HCT116 (cell line): ENCODE measurements around the gene PSMB4. TPM values are rescaled to one million over a fixed set of nuclear protein-coding genes. Genes with fewer than 3 reads are reported as not detected.

Experiments used
- ATAC-seq: fragments of 200-7000 bp; cut with Tn5 transposase; 2 replicates; pipeline ENCODE4 v1.9.1; 2020; ENCODE audit warnings: mild to moderate bottlenecking, moderate library complexity
- BruUV-seq: library from RNA; stranded (reverse); fragments of 400-500 nt; replicated peaks from 2 replicates; lab custom pipeline; 2021; lab: Mats Ljungman, UMichigan
- CTCF ChIA-PET: fragments of 300-600 bp; sonication (Branson Sonifier 250); formaldehyde crosslinking; loops from one replicate; lab custom pipeline; 2021; ENCODE audit warnings: antibody characterized with exemption; lab: Charles Lee
- POLR2A ChIA-PET: fragments of 300-600, 350-600 bp; sonication (Branson Sonifier 250); formaldehyde crosslinking; loops from one replicate; lab custom pipeline; 2021; ENCODE audit warnings: antibody characterized with exemption; lab: Charles Lee
- RAD21 ChIA-PET, 2 experiments: fragments of 300-600 bp; sonication (Branson Sonifier 250); formaldehyde crosslinking; loops; one replicate each; lab custom pipeline; 2023; ENCODE audit warnings: low total read pairs in 2 of 2; ENCODE audit not compliant: uncharacterized antibody in 2 of 2, unreplicated experiment in 2 of 2, low non-redundant PET in 1 of 2; lab: Charles Lee
- DNase-seq: peaks from one replicate; pipeline ENCODE4 v3.0.0-alpha.2; 2010; ENCODE audit warnings: low read depth, low spot score
- H2AFZ ChIP-seq: fragments of 200-600 bp; shearing (Covaris generic), sonication (generic); 2 replicates; pipeline ENCODE4 v1.6.1; 2017; ENCODE audit warnings: low read depth, mixed run types, mixed read lengths, antibody characterized with exemption, low read length; ENCODE audit not compliant: poor library complexity, severe bottlenecking
- H3K27ac ChIP-seq: 2 replicates; pipeline ENCODE4 v1.5.1; 2012; ENCODE audit warnings: low read depth, low read length
- H3K27me3 ChIP-seq: fragments of 200-600 bp; sonication (generic); 2 replicates; pipeline ENCODE4 v1.6.1; 2016; ENCODE audit warnings: mixed run types, low read length, mixed read lengths; ENCODE audit not compliant: insufficient read depth
- H3K36me3 ChIP-seq, 2 experiments: fragments of 200-500 bp in 1 of 2; fragments of 200-600 bp in 1 of 2; sonication (Bioruptor generic) in 1 of 2; sonication (generic) in 1 of 2; 2 replicates each; pipeline versions ENCODE4 v1.5.1 to v1.6.1; 2014 to 2016; ENCODE audit warnings: low read length in 2 of 2, inconsistent platforms in 1 of 2, mixed read lengths in 1 of 2, mixed run types in 1 of 2; ENCODE audit not compliant: insufficient read depth in 2 of 2, control insufficient read depth in 1 of 2
- H3K4me1 ChIP-seq, 2 experiments: fragments of 200-600 bp in 1 of 2; sonication (generic) in 1 of 2; 2 replicates each; pipeline versions ENCODE4 v1.5.1 to v1.6.1; 2012 to 2017; ENCODE audit warnings: low read length in 2 of 2, inconsistent platforms in 1 of 2, mild to moderate bottlenecking in 1 of 2, mixed read lengths in 1 of 2, mixed run types in 1 of 2, moderate library complexity in 1 of 2; ENCODE audit not compliant: insufficient read depth in 2 of 2, control insufficient read depth in 1 of 2
- H3K4me2 ChIP-seq: fragments of 200-600 bp; sonication (generic); 2 replicates; pipeline ENCODE4 v1.6.1; 2017; ENCODE audit warnings: mixed run types, low read length, mixed read lengths
- H3K4me3 ChIP-seq, 2 experiments: fragments of 200-600 bp in 1 of 2; sonication (generic) in 1 of 2; replicated peaks in 1 of 2; 2 replicates each; pipeline ENCODE4 v1.5.1; 2011 to 2016; ENCODE audit warnings: low read length in 2 of 2, control low read depth in 1 of 2, low read depth in 1 of 2, mild to moderate bottlenecking in 1 of 2, mixed read lengths in 1 of 2, mixed run types in 1 of 2
- H3K79me2 ChIP-seq: fragments of 200-600 bp; sonication (generic); 2 replicates; pipeline ENCODE4 v1.6.1; 2017; ENCODE audit warnings: mild to moderate bottlenecking, mixed run types, low read length, moderate library complexity, mixed read lengths; ENCODE audit not compliant: insufficient read depth
- H3K9ac ChIP-seq: fragments of 200-600 bp; sonication (generic); 2 replicates; pipeline ENCODE4 v1.6.1; 2016; ENCODE audit warnings: low read length, mixed read lengths
- H3K9me2 ChIP-seq: fragments of 200-600 bp; sonication (generic), shearing (Covaris generic); 2 replicates; pipeline ENCODE4 v1.6.1; 2017; ENCODE audit warnings: mixed run types, mild to moderate bottlenecking, moderate library complexity; ENCODE audit not compliant: insufficient read depth
- H3K9me3 ChIP-seq, 2 experiments: fragments of 200-500 bp in 1 of 2; fragments of 200-600 bp in 1 of 2; sonication (Bioruptor generic) in 1 of 2; sonication (generic) in 1 of 2; 2 replicates each; pipeline ENCODE4 v1.6.1; 2014 to 2017; ENCODE audit warnings: low read length in 2 of 2, mixed read lengths in 2 of 2, inconsistent platforms in 1 of 2, low read depth in 1 of 2, mild to moderate bottlenecking in 1 of 2, mixed run types in 1 of 2, moderate library complexity in 1 of 2; ENCODE audit not compliant: control insufficient read depth in 1 of 2, insufficient read depth in 1 of 2
- H4K20me1 ChIP-seq: fragments of 200-600 bp; sonication (generic), shearing (Covaris generic); 2 replicates; pipeline ENCODE4 v1.6.1; 2017; ENCODE audit warnings: mixed run types, mild to moderate bottlenecking, moderate library complexity; ENCODE audit not compliant: insufficient read depth
- CBX3 ChIP-seq: IDR thresholded peaks from 2 replicates; pipeline ENCODE4 v1.6.1; 2012; ENCODE audit warnings: low read depth
- CEBPB ChIP-seq: IDR thresholded peaks from 2 replicates; pipeline ENCODE4 v1.6.1; 2012; ENCODE audit warnings: low read depth
- ELF1 ChIP-seq: IDR thresholded peaks from 2 replicates; pipeline ENCODE4 v1.6.1; 2012; ENCODE audit warnings: low read depth, borderline replicate concordance
- EZH2 ChIP-seq: fragments of 200-600 bp; sonication (generic); IDR thresholded peaks from 2 replicates; pipeline ENCODE4 v1.6.1; 2017; ENCODE audit warnings: antibody characterized with exemption, mixed run types
- EZH2phosphoT487 ChIP-seq: fragments of 200-600 bp; IDR thresholded peaks from 2 replicates; pipeline ENCODE4 v1.6.1; 2018; ENCODE audit warnings: antibody characterized with exemption, borderline replicate concordance
- POLR2A ChIP-seq: IDR thresholded peaks from 2 replicates; pipeline ENCODE4 v1.7.0; 2011; ENCODE audit warnings: borderline replicate concordance; ENCODE audit not compliant: insufficient read depth, insufficient read length; ENCODE audit errors: extremely low read depth
- REST ChIP-seq: IDR thresholded peaks from 2 replicates; pipeline ENCODE4 v1.6.1; 2012; ENCODE audit warnings: low read depth
- SP1 ChIP-seq: IDR thresholded peaks from 2 replicates; pipeline ENCODE4 v1.6.1; 2012; ENCODE audit warnings: low read depth
- TCF7L2 ChIP-seq: IDR thresholded peaks from 2 replicates; pipeline ENCODE4 v1.7.0; 2011; ENCODE audit warnings: borderline replicate concordance, inconsistent platforms; ENCODE audit not compliant: insufficient read depth, insufficient read length; ENCODE audit errors: extremely low read depth
- YY1 ChIP-seq: IDR thresholded peaks from 2 replicates; pipeline ENCODE4 v1.6.1; 2011; ENCODE audit warnings: low read length, low read depth, moderate library complexity, mild to moderate bottlenecking; ENCODE audit not compliant: insufficient replicate concordance; ENCODE audit errors: extremely low read depth
- ZNF274 ChIP-seq: fragments of 200-500 bp; sonication (Bioruptor generic); IDR thresholded peaks from 2 replicates; pipeline ENCODE4 v1.6.1; 2014; ENCODE audit warnings: mild to moderate bottlenecking, low read depth, low read length, inconsistent platforms
- intact Hi-C: fragments of 100-400 bp; cut with micrococcal nuclease; formaldehyde crosslinking; loops from 2 replicates; pipeline ENCODE4 v1.10.0; 2022
- total RNA-seq: library from RNA; stranded (reverse); gene quantifications from one replicate; pipeline ENCODE4 v1.2.1, GENCODE V29; 2021; ENCODE audit not compliant: unreplicated experiment
- TF ChIP-seq, protein P1 (sequence below): IDR thresholded peaks from 2 replicates; pipeline ENCODE4 v1.6.1; 2011; ENCODE audit warnings: mild to moderate bottlenecking, low read length, moderate library complexity; ENCODE audit not compliant: insufficient replicate concordance; ENCODE audit errors: extremely low read depth
- TF ChIP-seq, protein P2 (sequence below): IDR thresholded peaks from 2 replicates; pipeline ENCODE4 v1.6.1; 2012

The PSMB4 gene
- total RNA-seq, 1 experiment from 2014 or later: 341 TPM

DNA sequence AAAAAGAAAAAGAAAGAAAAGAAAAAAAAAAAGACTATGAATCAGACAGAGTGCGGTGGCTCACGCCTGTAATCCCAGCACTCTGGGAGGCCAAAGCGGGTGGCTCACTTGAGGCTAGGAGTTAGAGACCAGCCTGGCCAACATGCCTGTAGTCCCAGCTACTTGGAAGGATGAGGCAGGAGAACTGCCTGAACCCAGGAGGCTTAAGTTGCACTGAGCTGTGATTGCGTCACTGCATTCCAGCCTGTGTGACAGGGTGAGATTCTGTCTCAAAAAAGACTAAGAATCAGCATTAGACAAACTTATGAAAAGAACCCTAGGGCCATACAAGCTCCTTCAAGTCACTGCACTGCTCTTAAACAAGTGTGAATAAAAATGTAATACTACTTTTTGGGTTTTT is 16.9 kb downstream of the PSMB4 start:
- Histone ChIP-seq H3K36me3 (peaks cover 19 to 29% of the 10 kb centered on the region in 2 experiments), H3K4me3 (no peak overlapping the region), H3K79me2 (no peaks in the 10 kb centered on the region), H2AFZ (no peak overlapping the region), H3K4me2 (no peak overlapping the region), H3K4me1 (no peaks in the 10 kb centered on the region), H3K9ac (no peak overlapping the region), H3K27me3 (no peaks in the 10 kb centered on the region), H4K20me1 (no peaks in the 10 kb centered on the region), H3K9me3 (no peaks in the 10 kb centered on the region), H3K27ac (no peak overlapping the region), H3K9me2 (no peaks in the 10 kb centered on the region)
- intact Hi-C loops: no loop called here
- no peak for ATAC-seq
- RAD21 ChIA-PET: interaction anchor here in 1 of 2 experiments (0.7 kb wide), 1 partner anchor 115 kb away, joined by 3 read pairs; no protein-coding TSS in a partner anchor
- TF ChIP-seq EZH2 (no peak), REST (no peak), EZH2phosphoT487 (no peak), SP1 (no peak), CEBPB (no peak), CBX3 (no peak), TCF7L2 (no peak), POLR2A (no peak), ZNF274 (no peak), YY1 (no peak), ELF1 (no peak)
- TF ChIP-seq, protein P1, sequence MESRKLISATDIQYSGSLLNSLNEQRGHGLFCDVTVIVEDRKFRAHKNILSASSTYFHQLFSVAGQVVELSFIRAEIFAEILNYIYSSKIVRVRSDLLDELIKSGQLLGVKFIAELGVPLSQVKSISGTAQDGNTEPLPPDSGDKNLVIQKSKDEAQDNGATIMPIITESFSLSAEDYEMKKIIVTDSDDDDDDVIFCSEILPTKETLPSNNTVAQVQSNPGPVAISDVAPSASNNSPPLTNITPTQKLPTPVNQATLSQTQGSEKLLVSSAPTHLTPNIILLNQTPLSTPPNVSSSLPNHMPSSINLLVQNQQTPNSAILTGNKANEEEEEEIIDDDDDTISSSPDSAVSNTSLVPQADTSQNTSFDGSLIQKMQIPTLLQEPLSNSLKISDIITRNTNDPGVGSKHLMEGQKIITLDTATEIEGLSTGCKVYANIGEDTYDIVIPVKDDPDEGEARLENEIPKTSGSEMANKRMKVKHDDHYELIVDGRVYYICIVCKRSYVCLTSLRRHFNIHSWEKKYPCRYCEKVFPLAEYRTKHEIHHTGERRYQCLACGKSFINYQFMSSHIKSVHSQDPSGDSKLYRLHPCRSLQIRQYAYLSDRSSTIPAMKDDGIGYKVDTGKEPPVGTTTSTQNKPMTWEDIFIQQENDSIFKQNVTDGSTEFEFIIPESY: no peak
- TF ChIP-seq, protein P2, sequence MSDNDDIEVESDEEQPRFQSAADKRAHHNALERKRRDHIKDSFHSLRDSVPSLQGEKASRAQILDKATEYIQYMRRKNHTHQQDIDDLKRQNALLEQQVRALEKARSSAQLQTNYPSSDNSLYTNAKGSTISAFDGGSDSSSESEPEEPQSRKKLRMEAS: no peak
- POLR2A ChIA-PET: interaction anchor here (0.7 kb wide), 1 partner anchor 386 kb away, joined by 5 read pairs; no protein-coding TSS in a partner anchor
- BruUV-seq: no TSS peak
- CTCF ChIA-PET: no interaction called here
- DNase-seq: no peak
